RWPE2 (cell line): ENCODE results near the gene ZBTB2.

Experiments
- ATAC-seq: fragments of 200-7000 bp; cut with Tn5 transposase; 3 replicates; pipeline ENCODE4 v1.9.1; 2021; ENCODE audit warnings: low read depth
- DNase-seq: peaks from one replicate; pipeline ENCODE4 v3.0.0-alpha.2; 2020; ENCODE audit warnings: low spot score
- H3K27ac ChIP-seq: fragments of 450-650 bp; 2 replicates; pipeline ENCODE4 v1.5.1; 2017; ENCODE audit warnings: mild to moderate bottlenecking; ENCODE audit not compliant: poor library complexity, severe bottlenecking
- H3K27me3 ChIP-seq: fragments of 250-450 bp; sonication (Bioruptor Pico); 2 replicates; pipeline ENCODE4 v1.5.1; 2021; ENCODE audit warnings: mild to moderate bottlenecking, moderate library complexity; ENCODE audit not compliant: insufficient read depth, poor library complexity, severe bottlenecking
- H3K36me3 ChIP-seq: fragments of 250-450 bp; sonication (Bioruptor Pico); 2 replicates; pipeline ENCODE4 v1.5.1; 2020; ENCODE audit warnings: low read depth, mild to moderate bottlenecking, moderate library complexity
- H3K4me1 ChIP-seq: fragments of 250-450 bp; sonication (Bioruptor Pico); 2 replicates; pipeline ENCODE4 v1.5.1; 2021; ENCODE audit warnings: mild to moderate bottlenecking, moderate library complexity; ENCODE audit not compliant: insufficient read depth, poor library complexity, severe bottlenecking
- H3K4me3 ChIP-seq: fragments of 250-450 bp; sonication (Bioruptor Pico); 2 replicates; pipeline ENCODE4 v1.5.1; 2021; ENCODE audit warnings: mild to moderate bottlenecking, moderate library complexity; ENCODE audit not compliant: severe bottlenecking
- H3K9me3 ChIP-seq: fragments of 250-450 bp; sonication (Bioruptor Pico); 2 replicates; pipeline ENCODE4 v1.5.1; 2021; ENCODE audit warnings: mild to moderate bottlenecking, moderate library complexity; ENCODE audit not compliant: severe bottlenecking
- TF ChIP-seq, protein P1 (sequence below): fragments of 450-650 bp; IDR thresholded peaks from one replicate; pipeline ENCODE4 v1.5.1; 2017; ENCODE audit warnings: mild to moderate bottlenecking, moderate library complexity; ENCODE audit not compliant: poor library complexity, severe bottlenecking

The ZBTB2 gene

GRCh38 chr6:151408858-151409257 is 17.5 kb upstream of the ZBTB2 start:
- Histone ChIP-seq H3K9me3 (no peaks in the 10 kb centered on the region), H3K27me3 (no peaks in the 10 kb centered on the region), H3K36me3 (peaks cover 73% of the 10 kb centered on the region), H3K27ac (no peak overlapping the region), H3K4me1 (no peaks in the 10 kb centered on the region), H3K4me3 (no peak overlapping the region)
- ATAC-seq = peak; percentile 22; the same call in 1 of the 3 replicates
- TF ChIP-seq, protein P1, sequence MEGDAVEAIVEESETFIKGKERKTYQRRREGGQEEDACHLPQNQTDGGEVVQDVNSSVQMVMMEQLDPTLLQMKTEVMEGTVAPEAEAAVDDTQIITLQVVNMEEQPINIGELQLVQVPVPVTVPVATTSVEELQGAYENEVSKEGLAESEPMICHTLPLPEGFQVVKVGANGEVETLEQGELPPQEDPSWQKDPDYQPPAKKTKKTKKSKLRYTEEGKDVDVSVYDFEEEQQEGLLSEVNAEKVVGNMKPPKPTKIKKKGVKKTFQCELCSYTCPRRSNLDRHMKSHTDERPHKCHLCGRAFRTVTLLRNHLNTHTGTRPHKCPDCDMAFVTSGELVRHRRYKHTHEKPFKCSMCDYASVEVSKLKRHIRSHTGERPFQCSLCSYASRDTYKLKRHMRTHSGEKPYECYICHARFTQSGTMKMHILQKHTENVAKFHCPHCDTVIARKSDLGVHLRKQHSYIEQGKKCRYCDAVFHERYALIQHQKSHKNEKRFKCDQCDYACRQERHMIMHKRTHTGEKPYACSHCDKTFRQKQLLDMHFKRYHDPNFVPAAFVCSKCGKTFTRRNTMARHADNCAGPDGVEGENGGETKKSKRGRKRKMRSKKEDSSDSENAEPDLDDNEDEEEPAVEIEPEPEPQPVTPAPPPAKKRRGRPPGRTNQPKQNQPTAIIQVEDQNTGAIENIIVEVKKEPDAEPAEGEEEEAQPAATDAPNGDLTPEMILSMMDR = no peak
- no peak for DNase-seq

DNA sequence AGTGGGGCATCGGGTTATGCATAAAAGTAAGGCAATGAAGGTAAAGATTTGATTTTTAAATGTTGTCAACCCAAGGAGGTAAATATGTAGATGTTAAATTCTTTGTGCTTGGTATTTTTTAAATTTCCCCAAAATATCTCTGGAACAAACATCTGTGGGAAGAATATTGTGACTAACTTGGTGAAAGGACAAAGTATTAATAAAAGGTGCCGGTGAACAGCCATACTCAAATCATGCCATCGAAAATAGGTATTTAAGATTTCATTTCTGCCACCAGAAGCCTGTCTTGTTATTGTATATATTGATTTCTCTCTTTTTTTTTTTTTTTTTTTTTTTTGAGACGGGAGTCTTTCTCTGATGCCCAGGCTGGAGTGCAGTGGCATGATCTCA is 12.6 kb upstream of the ZBTB2 start:
- Histone ChIP-seq H3K4me3 (no peak overlapping the region), H3K4me1 (peaks cover 11% of the 10 kb centered on the region), H3K36me3 (peaks cover 77% of the 10 kb centered on the region), H3K9me3 (no peaks in the 10 kb centered on the region), H3K27ac (peak overlapping the region; percentile 10), H3K27me3 (no peaks in the 10 kb centered on the region)
- TF ChIP-seq, protein P1 = no peak
- ATAC-seq = no peak
- no peak for DNase-seq

GRCh38 chr6:151402228-151402627 is 10.9 kb upstream of the ZBTB2 start:
- no peak for DNase-seq
- Histone ChIP-seq H3K27ac (no peak overlapping the region), H3K36me3 (peaks cover 74% of the 10 kb centered on the region), H3K4me3 (no peak overlapping the region), H3K9me3 (no peaks in the 10 kb centered on the region), H3K27me3 (no peaks in the 10 kb centered on the region), H3K4me1 (peaks cover 11% of the 10 kb centered on the region)
- no peak for ATAC-seq
- TF ChIP-seq, protein P1 = no peak

DNA sequence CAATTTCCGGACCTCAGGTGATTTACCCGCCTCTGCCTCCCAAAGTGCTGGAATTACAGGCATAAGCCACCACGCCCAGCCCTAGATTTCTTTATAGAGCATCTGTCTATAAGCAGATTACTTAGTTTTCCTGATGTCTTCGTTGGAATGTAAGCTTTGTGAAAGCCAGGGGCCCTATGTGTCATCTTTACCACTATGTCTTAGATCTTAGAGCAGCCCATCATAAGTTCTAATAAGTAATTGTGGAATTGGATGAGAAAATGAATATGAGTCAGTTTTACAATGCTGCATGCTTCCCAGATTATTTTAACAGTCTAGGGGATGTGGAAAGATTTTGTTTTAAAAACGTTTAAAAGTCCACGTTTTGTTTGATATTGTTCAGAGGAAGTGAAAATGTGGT is 9.1 kb upstream of the ZBTB2 start:
- no peak overlapping the region for H3K4me3 ChIP-seq
- H3K27me3 ChIP-seq = no peaks in the 10 kb centered on the region
- no peaks in the 10 kb centered on the region for H3K9me3 ChIP-seq
- TF ChIP-seq, protein P1 = no peak
- peak; percentile 50 for ATAC-seq
- peak overlapping the region; percentile 35 for H3K27ac ChIP-seq
- peaks cover 11% of the 10 kb centered on the region for H3K4me1 ChIP-seq
- no peak for DNase-seq
- peaks cover 67% of the 10 kb centered on the region for H3K36me3 ChIP-seq

- H3K36me3 ChIP-seq = peaks cover 67% of the 10 kb centered on the region
- ATAC-seq (0 out of 3 replicates have a peak, but pooled peaks have one; percentile 40), DNase-seq (no peak)
- H3K27me3 ChIP-seq = no peaks in the 10 kb centered on the region
- H3K9me3 ChIP-seq = no peaks in the 10 kb centered on the region
- H3K4me1 ChIP-seq = peaks cover 11% of the 10 kb centered on the region
- peak overlapping the region; percentile 35 for H3K27ac ChIP-seq
- H3K4me3 ChIP-seq = no peak overlapping the region
- TF ChIP-seq, protein P1 = no peak
Observed at GRCh38 chr6:151399679-151400078, 8.3 kb upstream of the ZBTB2 start.
